OCI-M2 (cell line): ENCODE data around the gene GTPBP2.

ENCODE experiments used
- DNase-seq: peaks from one replicate; lab custom pipeline; 2025; ENCODE audit not compliant: unreplicated experiment; lab: John Stamatoyannopoulos, UW

GTPBP2 gene

GRCh38 chr6:43582911-43583310, 46.2 kb downstream of the GTPBP2 start:
- no peak for DNase-seq

GRCh38 chr6:43579171-43579570, 49.9 kb downstream of the GTPBP2 start:
- DNase-seq = no peak

- DNase-seq = no peak
These were observed 50.3 kb downstream of the GTPBP2 start for GRCh38 chr6:43578748-43579147.

- DNase-seq = peak; percentile 88
These were observed 53.1 kb downstream of the GTPBP2 start, which contains the start of the genes POLH and XPO5 for GRCh38 chr6:43575772-43576551. TSS of gene POLH (plus strand) at chr6:43576185. CDS start at chr6:43582320, 6,135 bp downstream. TSS of gene XPO5 (minus strand) at chr6:43576038. CDS start at chr6:43575864, 174 bp downstream.

GRCh38 chr6:43575105-43575771, 53.8 kb downstream of the GTPBP2 start:
- DNase-seq = no peak

- no peak for DNase-seq
These were observed 57.0 kb downstream of the GTPBP2 start for GRCh38 chr6:43572015-43572414.

- DNase-seq = no peak
These were observed 58.1 kb downstream of the GTPBP2 start for GRCh38 chr6:43570876-43571441.
